Measurements from ENCODE around the gene MAGOH.

DNA sequence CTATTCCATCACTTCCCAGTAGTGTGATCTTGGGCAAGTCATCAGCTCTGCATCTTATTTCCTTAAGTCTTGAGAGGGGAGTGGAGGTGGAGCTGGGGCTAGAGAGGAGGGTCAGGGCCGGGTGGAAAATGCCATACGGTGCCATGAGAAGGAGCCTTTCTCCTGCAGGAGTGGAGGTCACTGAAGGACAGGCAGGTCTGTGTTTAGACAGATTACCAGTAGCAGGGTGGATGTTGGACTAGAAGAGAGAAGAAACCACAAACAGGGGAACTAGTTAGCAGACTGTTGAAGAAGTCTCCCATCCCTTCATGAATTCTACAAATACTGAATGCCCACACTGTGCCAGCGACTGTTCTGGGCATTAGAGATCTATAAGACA is 55.6 kb downstream of the MAGOH start:
- TF ChIP-seq EZH2phosphoT487 (IDR thresholded peaks at IDR 0.05; ENCODE audit: insufficient read depth, low read depth) (no peak), EZH2 (IDR thresholded peaks at IDR 0.05; ENCODE audit: insufficient read depth, poor library complexity, severe bottlenecking) (no peak)

Measured in GM23248 (cell line).